ENCODE measurements around the gene TIAM1.

The TIAM1 gene

DNA sequence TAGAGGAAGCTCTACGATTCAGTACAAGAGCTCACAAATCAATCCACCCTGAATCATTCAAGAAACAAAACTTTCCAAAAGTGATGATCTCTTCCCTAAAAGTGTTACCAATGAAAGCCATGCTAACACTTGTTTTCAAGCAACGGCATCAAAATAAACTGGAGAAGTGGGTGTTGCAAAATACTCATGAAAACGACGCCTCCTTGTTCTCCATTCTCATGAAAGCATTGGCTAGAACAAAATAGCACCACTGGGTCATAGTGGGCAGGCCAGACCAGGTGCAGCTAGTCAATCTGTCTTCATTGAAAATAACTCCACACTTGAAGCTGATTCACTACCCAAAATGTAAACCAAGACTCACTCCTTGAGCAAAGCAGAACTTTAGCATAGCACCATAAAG lies 4.3 kb downstream of the TIAM1 start:
- H3K79me2 ChIP-seq = no peaks in the 10 kb centered on the region
- no peaks in the 10 kb centered on the region for H3K4me1 ChIP-seq
- no peak overlapping the region for H3K4me2 ChIP-seq (ENCODE audit: low read length)
- no peak overlapping the region for H3K4me3 ChIP-seq (ENCODE audit: low read depth, low read length)
- H3K27me3 ChIP-seq (ENCODE audit: control insufficient read depth, insufficient read depth, low read length) = peaks cover 6% of the 10 kb centered on the region
- no peak overlapping the region for H3K27ac ChIP-seq
- H3K9ac ChIP-seq = no peak overlapping the region
- H2AFZ ChIP-seq = no peak overlapping the region
- H3K36me3 ChIP-seq (ENCODE audit: control insufficient read depth, insufficient read depth, low read length) = no peaks in the 10 kb centered on the region
- TF ChIP-seq, protein P1, sequence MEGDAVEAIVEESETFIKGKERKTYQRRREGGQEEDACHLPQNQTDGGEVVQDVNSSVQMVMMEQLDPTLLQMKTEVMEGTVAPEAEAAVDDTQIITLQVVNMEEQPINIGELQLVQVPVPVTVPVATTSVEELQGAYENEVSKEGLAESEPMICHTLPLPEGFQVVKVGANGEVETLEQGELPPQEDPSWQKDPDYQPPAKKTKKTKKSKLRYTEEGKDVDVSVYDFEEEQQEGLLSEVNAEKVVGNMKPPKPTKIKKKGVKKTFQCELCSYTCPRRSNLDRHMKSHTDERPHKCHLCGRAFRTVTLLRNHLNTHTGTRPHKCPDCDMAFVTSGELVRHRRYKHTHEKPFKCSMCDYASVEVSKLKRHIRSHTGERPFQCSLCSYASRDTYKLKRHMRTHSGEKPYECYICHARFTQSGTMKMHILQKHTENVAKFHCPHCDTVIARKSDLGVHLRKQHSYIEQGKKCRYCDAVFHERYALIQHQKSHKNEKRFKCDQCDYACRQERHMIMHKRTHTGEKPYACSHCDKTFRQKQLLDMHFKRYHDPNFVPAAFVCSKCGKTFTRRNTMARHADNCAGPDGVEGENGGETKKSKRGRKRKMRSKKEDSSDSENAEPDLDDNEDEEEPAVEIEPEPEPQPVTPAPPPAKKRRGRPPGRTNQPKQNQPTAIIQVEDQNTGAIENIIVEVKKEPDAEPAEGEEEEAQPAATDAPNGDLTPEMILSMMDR (IDR thresholded peaks at IDR 0.05) = no peak
- H3K9me3 ChIP-seq (ENCODE audit: control insufficient read depth, low read length) = no peaks in the 10 kb centered on the region

DNA sequence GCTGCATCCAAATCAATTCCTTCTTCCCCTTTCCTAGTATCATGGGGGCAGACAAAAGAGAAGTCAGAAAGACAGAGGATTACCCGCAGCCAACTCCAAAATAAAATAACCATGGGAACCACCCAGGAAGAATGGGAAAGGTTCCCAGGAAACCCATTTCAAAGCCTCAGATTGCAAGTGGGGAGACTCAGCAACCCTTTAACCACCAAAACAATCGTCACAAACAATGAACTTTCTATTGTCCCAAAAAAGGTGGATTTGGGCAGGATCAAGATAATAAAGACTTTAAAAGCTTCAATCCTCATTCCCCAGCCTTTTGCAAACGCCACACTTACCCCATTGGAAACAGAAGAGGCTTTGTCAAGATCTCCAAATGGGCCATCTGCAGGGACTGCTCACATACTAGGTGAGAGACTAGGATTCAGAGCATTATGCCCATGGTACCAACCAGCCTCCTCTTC lies 5.1 kb downstream of the TIAM1 start:
- no peak overlapping the region for H3K4me2 ChIP-seq (ENCODE audit: low read length)
- no peak overlapping the region for H3K4me3 ChIP-seq (ENCODE audit: low read depth, low read length)
- H2AFZ ChIP-seq = no peak overlapping the region
- no peak overlapping the region for H3K9ac ChIP-seq
- H3K9me3 ChIP-seq (ENCODE audit: control insufficient read depth, low read length) = no peaks in the 10 kb centered on the region
- TF ChIP-seq, protein P1 (IDR thresholded peaks at IDR 0.05) = no peak
- H3K4me1 ChIP-seq = no peaks in the 10 kb centered on the region
- no peaks in the 10 kb centered on the region for H3K36me3 ChIP-seq (ENCODE audit: control insufficient read depth, insufficient read depth, low read length)
- no peaks in the 10 kb centered on the region for H3K79me2 ChIP-seq
- peaks cover 6% of the 10 kb centered on the region for H3K27me3 ChIP-seq (ENCODE audit: control insufficient read depth, insufficient read depth, low read length)
- no peak overlapping the region for H3K27ac ChIP-seq

DNA sequence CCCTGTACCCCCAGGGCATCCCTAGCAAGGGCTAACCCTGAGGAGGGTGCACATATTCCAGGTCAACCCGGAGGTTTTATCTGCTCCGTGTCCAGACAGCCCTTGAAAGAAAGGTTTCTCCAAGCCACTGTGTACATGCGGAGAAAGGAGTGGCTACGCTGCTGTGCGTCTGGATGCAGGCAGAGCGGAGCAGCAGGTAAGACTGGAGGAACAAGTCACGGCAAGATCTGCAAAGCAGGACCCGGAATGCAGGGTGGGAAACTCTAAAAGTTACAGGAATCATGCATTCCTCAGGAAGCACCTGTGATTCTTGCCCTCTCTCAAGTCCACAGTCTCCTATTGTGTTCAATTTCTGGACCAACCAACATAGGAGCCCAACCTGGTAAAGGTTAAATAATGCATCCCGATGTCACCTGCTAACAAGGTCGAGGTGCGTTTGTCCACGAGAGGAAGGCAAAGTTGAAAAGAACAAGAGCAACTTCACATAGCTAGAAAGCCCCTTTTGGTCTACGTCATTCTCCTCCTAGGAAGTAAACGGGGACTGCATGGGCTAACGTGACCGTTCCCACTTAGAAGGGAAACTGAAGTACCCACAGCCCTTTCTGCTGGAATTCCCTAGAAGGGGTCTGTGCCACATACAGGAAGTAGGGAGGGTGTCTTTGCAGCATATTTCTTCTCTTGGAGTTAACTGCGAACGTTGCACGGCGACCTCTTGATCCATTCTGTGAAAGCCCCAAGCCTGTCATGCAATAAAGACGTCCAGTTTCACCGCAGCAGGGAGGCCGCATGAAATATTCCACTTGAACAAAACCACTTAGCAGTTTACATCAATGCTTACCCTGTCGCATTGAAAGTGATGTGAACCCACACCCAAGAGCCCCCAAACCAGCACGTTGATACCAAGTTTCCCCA lies 5.8 kb downstream of the TIAM1 start:
- H3K9ac ChIP-seq = no peak overlapping the region
- TF ChIP-seq, protein P1 (IDR thresholded peaks at IDR 0.05) = no peak
- no peaks in the 10 kb centered on the region for H3K4me1 ChIP-seq
- no peaks in the 10 kb centered on the region for H3K9me3 ChIP-seq (ENCODE audit: control insufficient read depth, low read length)
- H3K4me3 ChIP-seq (ENCODE audit: low read depth, low read length) = no peak overlapping the region
- no peak overlapping the region for H3K4me2 ChIP-seq (ENCODE audit: low read length)
- H3K27ac ChIP-seq = no peak overlapping the region
- no peak overlapping the region for H2AFZ ChIP-seq
- H3K27me3 ChIP-seq (ENCODE audit: control insufficient read depth, insufficient read depth, low read length) = peaks cover 6% of the 10 kb centered on the region
- no peaks in the 10 kb centered on the region for H3K36me3 ChIP-seq (ENCODE audit: control insufficient read depth, insufficient read depth, low read length)
- H3K79me2 ChIP-seq = no peaks in the 10 kb centered on the region

DNA sequence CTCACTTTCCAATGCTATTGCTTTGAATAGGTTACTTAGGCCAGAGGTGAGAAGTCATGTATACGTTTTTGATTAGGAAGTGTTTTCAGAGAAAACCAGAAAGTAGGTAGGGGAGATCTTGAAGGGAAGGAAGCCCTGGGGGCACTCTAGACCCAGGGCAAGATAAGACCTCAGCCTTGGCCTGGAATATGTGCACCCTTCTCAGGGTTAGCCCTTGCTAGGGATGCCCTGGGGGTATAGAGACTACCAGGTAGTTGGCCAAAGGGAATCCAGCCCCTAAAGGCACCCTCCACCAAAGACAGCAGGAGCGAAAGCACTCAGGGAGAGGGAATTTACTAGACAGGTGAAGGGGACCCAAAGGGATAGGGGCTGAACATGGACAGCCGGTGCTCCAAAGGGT lies 7.0 kb downstream of the TIAM1 start:
- TF ChIP-seq, protein P1 (IDR thresholded peaks at IDR 0.05) = no peak
- Histone ChIP-seq H3K27me3 (ENCODE audit: control insufficient read depth, insufficient read depth, low read length) (peaks cover 6% of the 10 kb centered on the region), H3K9ac (no peak overlapping the region), H3K9me3 (ENCODE audit: control insufficient read depth, low read length) (no peaks in the 10 kb centered on the region), H3K4me3 (ENCODE audit: low read depth, low read length) (no peak overlapping the region), H3K27ac (no peak overlapping the region), H3K79me2 (no peaks in the 10 kb centered on the region), H3K4me2 (ENCODE audit: low read length) (no peak overlapping the region), H2AFZ (no peak overlapping the region), H3K36me3 (ENCODE audit: control insufficient read depth, insufficient read depth, low read length) (no peaks in the 10 kb centered on the region), H3K4me1 (no peaks in the 10 kb centered on the region)

DNA sequence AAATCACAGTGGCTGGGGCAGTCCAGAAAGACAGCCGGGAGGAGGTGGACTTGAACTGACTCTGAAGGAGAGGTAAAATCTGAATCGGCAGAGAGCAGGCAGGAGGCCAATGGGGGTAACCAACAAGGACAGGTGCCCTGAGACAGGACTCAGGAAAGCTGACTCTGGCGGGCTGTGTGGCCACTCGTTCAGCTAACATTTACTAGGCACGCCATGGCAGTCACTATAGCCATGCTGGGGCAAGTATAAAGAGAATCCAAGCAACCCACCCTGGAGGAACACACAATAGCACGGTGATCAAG lies 7.4 kb downstream of the TIAM1 start:
- H3K9ac ChIP-seq = no peak overlapping the region
- H3K4me2 ChIP-seq (ENCODE audit: low read length) = no peak overlapping the region
- H3K36me3 ChIP-seq (ENCODE audit: control insufficient read depth, insufficient read depth, low read length) = no peaks in the 10 kb centered on the region
- H3K79me2 ChIP-seq = no peaks in the 10 kb centered on the region
- TF ChIP-seq, protein P1 (IDR thresholded peaks at IDR 0.05) = no peak
- no peak overlapping the region for H2AFZ ChIP-seq
- H3K27ac ChIP-seq = no peak overlapping the region
- no peaks in the 10 kb centered on the region for H3K9me3 ChIP-seq (ENCODE audit: control insufficient read depth, low read length)
- no peaks in the 10 kb centered on the region for H3K4me1 ChIP-seq
- H3K4me3 ChIP-seq (ENCODE audit: low read depth, low read length) = no peak overlapping the region
- peaks cover 6% of the 10 kb centered on the region for H3K27me3 ChIP-seq (ENCODE audit: control insufficient read depth, insufficient read depth, low read length)
